DND-41 (cell line): ENCODE results near the gene HOOK2.

Source experiments
- CTCF ChIP-seq: IDR thresholded peaks from 2 replicates; pipeline ENCODE4 v1.5.1; 2012; ENCODE audit warnings: borderline replicate concordance, low read length, moderate library complexity, mild to moderate bottlenecking; ENCODE audit not compliant: poor library complexity, severe bottlenecking; ENCODE audit errors: extremely low read depth
- EZH2 ChIP-seq: IDR thresholded peaks from 3 replicates; pipeline ENCODE4 v1.6.1; 2012; ENCODE audit warnings: borderline replicate concordance, low read depth, mild to moderate bottlenecking, moderate library complexity, low read length, inconsistent platforms; ENCODE audit not compliant: severe bottlenecking

- no peak for TF ChIP-seq CTCF
- no peak for TF ChIP-seq EZH2
Measured at GRCh38 chr19:12804051-12804450, 28.7 kb upstream of the HOOK2 start.
